ENCODE results near the gene TNFRSF19. TPM values are rescaled to one million over a fixed set of nuclear protein-coding genes. Genes with fewer than 3 reads are reported as not detected.

TNFRSF19 gene
- total and polyA plus RNA-seq, 12 donors, result 17.8 to 49.6 (median 30.6) TPM

DNA sequence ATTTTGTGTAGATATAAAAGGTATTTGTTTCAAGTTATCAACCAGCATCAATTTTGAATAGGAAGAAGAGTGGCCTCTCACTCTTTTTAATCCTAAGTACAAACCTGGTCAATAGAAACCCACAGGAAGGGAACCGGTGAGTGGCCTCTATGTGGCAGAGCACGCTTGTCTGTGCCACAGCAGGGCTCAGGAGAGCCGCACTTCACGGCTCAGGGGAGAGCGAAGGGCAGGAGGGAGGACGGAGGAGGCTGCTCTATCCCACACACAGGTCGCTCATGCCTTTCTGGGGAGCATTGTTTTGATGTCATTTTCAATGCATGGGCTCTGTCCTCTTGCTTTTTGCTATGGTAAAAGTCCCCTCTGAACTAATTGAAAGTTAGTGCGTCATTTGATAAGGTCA is 57.2 kb downstream of the TNFRSF19 start:
- ATAC-seq, result peak in 4 of 8 donors; percentile 33 to 49 (median 42)
- H3K36me3 ChIP-seq, result peaks cover 0 to 49% (median 3%) of the 10 kb centered on the region in 9 donors
- no peak for DNase-seq
- H3K4me1 ChIP-seq, result peaks cover 0 to 57% (median 41%) of the 10 kb centered on the region in 9 donors
- H3K4me3 ChIP-seq, result no peak overlapping the region
- H3K27me3 ChIP-seq, result no peaks in the 10 kb centered on the region
- H3K27ac ChIP-seq, result peak overlapping the region in 7 of 10 donors; percentile 25 to 69 (median 47)
- TF ChIP-seq, protein P1, sequence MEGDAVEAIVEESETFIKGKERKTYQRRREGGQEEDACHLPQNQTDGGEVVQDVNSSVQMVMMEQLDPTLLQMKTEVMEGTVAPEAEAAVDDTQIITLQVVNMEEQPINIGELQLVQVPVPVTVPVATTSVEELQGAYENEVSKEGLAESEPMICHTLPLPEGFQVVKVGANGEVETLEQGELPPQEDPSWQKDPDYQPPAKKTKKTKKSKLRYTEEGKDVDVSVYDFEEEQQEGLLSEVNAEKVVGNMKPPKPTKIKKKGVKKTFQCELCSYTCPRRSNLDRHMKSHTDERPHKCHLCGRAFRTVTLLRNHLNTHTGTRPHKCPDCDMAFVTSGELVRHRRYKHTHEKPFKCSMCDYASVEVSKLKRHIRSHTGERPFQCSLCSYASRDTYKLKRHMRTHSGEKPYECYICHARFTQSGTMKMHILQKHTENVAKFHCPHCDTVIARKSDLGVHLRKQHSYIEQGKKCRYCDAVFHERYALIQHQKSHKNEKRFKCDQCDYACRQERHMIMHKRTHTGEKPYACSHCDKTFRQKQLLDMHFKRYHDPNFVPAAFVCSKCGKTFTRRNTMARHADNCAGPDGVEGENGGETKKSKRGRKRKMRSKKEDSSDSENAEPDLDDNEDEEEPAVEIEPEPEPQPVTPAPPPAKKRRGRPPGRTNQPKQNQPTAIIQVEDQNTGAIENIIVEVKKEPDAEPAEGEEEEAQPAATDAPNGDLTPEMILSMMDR (IDR thresholded peaks at IDR 0.05), result no peak
- 84 to 85% methylated on average over 8 of the region's 8 CpGs for WGBS, 2 donors
- intact Hi-C loops (cut with DNase I), result loop anchor here in 2 of 10 donors (2.0 kb wide), 2 partner anchors 33 to 45 kb away; no protein-coding TSS in a partner anchor
- H3K9me3 ChIP-seq, result peaks cover 0 to 11% (median 0%) of the 10 kb centered on the region in 11 donors

DNA sequence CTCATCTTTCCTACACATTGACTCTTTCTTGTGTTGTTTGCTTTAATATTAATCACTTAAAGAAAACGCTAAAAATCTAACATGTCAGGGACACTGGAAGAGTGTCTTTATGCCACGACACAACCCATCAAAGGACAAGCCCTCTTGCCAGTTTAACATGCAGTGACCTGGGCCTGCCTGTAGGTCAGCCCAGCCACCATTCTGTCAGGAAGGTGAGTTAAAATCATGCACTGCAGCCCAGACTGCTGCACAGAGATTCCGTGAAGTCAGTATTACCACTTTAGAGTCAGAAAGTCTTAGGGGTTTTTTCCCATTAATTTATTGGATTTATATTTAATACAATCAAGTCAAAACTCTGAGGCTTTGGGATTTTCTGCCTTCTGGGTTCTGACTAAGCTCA is 58.0 kb downstream of the TNFRSF19 start:
- Histone ChIP-seq H3K27me3 (no peaks in the 10 kb centered on the region), H3K27ac (peak overlapping the region in 4 of 10 donors; percentile 34 to 70 (median 64)), H3K4me3 (no peak overlapping the region), H3K4me1 (peaks cover 0 to 59% (median 41%) of the 10 kb centered on the region in 9 donors), H3K9me3 (peaks cover 0 to 9% (median 0%) of the 10 kb centered on the region in 11 donors), H3K36me3 (peaks cover 0 to 47% (median 3%) of the 10 kb centered on the region in 9 donors)
- 61 to 69% methylated on average over 3 of the region's 3 CpGs for WGBS, 2 donors
- DNase-seq (no peak), ATAC-seq (no peak)
- TF ChIP-seq, protein P1 (IDR thresholded peaks at IDR 0.05), result no peak
- intact Hi-C loops (cut with DNase I), result no loop called here

DNA sequence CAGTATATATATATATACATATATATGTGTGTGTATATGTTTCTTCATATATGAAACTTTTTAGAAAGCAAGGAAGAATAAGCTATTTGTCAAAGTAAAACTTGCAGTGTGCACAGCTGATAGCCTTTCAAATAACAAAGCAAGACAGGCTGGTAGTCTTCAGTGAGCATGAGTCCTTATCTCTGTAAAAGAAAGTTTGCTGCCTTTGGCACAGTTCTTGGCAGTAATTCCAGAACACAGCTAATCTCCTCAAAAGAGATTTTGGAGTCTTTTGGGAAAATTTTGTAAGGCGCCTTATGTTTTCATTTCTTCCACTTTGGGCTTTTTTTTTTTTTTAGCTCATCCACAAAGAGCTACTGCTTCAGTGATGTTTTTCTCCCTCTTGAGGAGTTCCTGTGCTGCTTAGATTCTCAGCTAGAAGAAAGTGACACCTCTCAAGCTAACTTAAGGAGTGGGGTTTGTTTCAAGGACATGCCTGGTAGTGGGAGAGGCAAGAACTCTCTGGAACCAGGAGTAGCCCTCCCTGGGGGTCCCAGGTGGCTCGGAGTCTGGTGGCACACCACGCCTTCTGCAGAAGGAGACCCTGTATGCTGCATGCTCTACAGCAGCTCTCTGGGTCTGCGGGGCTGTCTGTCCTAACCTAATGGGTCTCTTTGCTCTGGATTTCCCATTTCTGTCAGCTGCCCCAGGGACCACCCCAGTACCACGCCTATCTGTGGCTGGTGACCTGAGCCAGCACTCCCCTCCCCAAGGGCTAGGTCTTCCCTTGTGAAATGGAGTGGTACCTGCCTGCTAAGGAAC is 58.8 kb downstream of the TNFRSF19 start:
- WGBS, 2 donors, result 81 to 86% methylated on average over 5 of the region's 5 CpGs
- intact Hi-C loops (cut with DNase I), result no loop called here
- TF ChIP-seq, protein P1 (IDR thresholded peaks at IDR 0.05), result no peak
- no peak overlapping the region for H3K4me3 ChIP-seq
- peaks cover 0 to 42% (median 3%) of the 10 kb centered on the region in 9 donors for H3K36me3 ChIP-seq
- peaks cover 0 to 2% (median 0%) of the 10 kb centered on the region in 11 donors for H3K9me3 ChIP-seq
- H3K4me1 ChIP-seq, result peaks cover 0 to 59% (median 41%) of the 10 kb centered on the region in 9 donors
- H3K27me3 ChIP-seq, result no peaks in the 10 kb centered on the region
- peak; percentile 23 to 63 (median 46) for ATAC-seq
- DNase-seq, result no peak
- H3K27ac ChIP-seq, result peak overlapping the region in 9 of 10 donors; percentile 26 to 70 (median 60)

DNA sequence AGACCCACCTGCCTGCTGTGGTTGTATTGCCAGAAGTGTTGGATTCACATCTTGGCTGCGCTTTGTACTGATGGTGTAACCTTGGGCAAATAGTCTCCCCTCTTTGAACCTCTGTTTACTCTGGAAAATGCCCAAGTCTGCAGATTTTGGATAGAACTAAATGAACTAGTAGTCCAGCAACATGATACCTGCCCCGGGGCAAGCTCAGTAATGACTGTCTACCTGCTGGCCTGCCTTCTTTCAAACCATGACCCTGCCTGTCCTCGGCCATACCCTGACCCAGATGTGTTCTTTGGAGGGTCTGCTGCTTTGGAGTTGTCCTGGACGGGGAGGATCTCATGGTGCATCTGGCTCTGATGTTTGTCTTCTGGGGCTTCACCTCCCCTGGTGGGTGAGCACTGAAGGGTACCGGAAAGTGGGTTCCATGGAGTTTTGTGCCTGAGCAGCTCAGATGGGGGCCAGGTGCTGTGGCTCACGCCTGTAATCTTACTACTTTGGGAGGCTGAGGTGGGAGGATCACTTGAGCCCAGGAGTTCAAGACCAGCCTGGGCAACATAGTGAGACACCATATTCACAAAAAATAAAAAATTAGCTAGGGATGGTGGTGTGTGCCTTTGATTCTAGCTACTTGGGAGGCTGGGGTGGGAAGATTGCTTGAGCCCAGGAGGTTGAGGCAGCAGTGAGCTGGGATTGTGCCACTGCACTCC is 59.5 kb downstream of the TNFRSF19 start:
- H3K36me3 ChIP-seq, result peaks cover 0 to 34% (median 3%) of the 10 kb centered on the region in 9 donors
- H3K9me3 ChIP-seq, result no peaks in the 10 kb centered on the region
- intact Hi-C loops (cut with DNase I), result loop anchor here in 1 of 10 donors (10.0 kb wide), 1 partner anchor 75 kb away; no protein-coding TSS in a partner anchor
- TF ChIP-seq, protein P1 (IDR thresholded peaks at IDR 0.05), result no peak
- WGBS, 2 donors, result 93 to 94% methylated on average over 6 of the region's 6 CpGs
- H3K4me3 ChIP-seq, result no peak overlapping the region
- peak overlapping the region in 9 of 10 donors; percentile 26 to 70 (median 60) for H3K27ac ChIP-seq
- no peaks in the 10 kb centered on the region for H3K27me3 ChIP-seq
- DNase-seq (no peak), ATAC-seq (peak in 3 of 8 donors; percentile 4 to 50 (median 19))
- peaks cover 0 to 59% (median 41%) of the 10 kb centered on the region in 9 donors for H3K4me1 ChIP-seq
